GM23338 (cell line): ENCODE data around the gene MPIG6B. TPM values are rescaled to one million over a fixed set of nuclear protein-coding genes. Genes with fewer than 3 reads are reported as not detected.

Experiments used
- ATAC-seq: fragments of 200-7000 bp; cut with Tn5 transposase; 3 replicates; pipeline ENCODE4 v1.9.1; 2020
- DNase-seq: peaks from one replicate; pipeline ENCODE4 v3.0.0-alpha.2; 2015; ENCODE audit warnings: low spot score
- H2AFZ ChIP-seq: fragments of 200-600 bp; sonication (generic); 2 replicates; pipeline ENCODE4 v1.8.0; 2016; ENCODE audit warnings: antibody characterized with exemption, mild to moderate bottlenecking, moderate library complexity
- H3F3A ChIP-seq: fragments of 200-600 bp; sonication (generic); replicated peaks from 2 replicates; pipeline ENCODE4 v1.8.0; 2017; ENCODE audit warnings: antibody characterized with exemption, mixed run types, low read depth
- H3K27ac ChIP-seq: fragments of 200-600 bp; sonication (generic); 2 replicates; pipeline ENCODE4 v1.6.1; 2016; ENCODE audit warnings: low read depth
- H3K27me3 ChIP-seq: fragments of 200-600 bp; sonication (generic); 2 replicates; pipeline ENCODE4 v1.8.0; 2016; ENCODE audit warnings: mild to moderate bottlenecking, mixed run types, moderate library complexity; ENCODE audit not compliant: insufficient read depth
- H3K36me3 ChIP-seq: fragments of 200-600 bp; sonication (generic); 2 replicates; pipeline ENCODE4 v1.8.0; 2016; ENCODE audit warnings: mild to moderate bottlenecking; ENCODE audit not compliant: insufficient read depth
- H3K4me1 ChIP-seq: fragments of 200-600 bp; sonication (generic); 2 replicates; pipeline ENCODE4 v1.8.0; 2016; ENCODE audit warnings: mild to moderate bottlenecking, moderate library complexity; ENCODE audit not compliant: insufficient read depth
- H3K4me2 ChIP-seq: fragments of 200-600 bp; sonication (generic); 2 replicates; pipeline ENCODE4 v1.7.1; 2017; ENCODE audit warnings: mixed run types
- H3K4me3 ChIP-seq: fragments of 200-600 bp; sonication (generic); 2 replicates; pipeline ENCODE4 v1.6.1; 2016; ENCODE audit warnings: mixed run types
- H3K79me2 ChIP-seq: fragments of 200-600 bp; sonication (generic); replicated peaks from 2 replicates; pipeline ENCODE4 v1.8.0; 2017; ENCODE audit warnings: mild to moderate bottlenecking; ENCODE audit not compliant: insufficient read depth
- H3K9me2 ChIP-seq: fragments of 200-600 bp; sonication (generic); 2 replicates; pipeline ENCODE4 v1.8.0; 2017; ENCODE audit not compliant: insufficient read depth
- H4K20me1 ChIP-seq: fragments of 200-600 bp; sonication (generic); replicated peaks from 2 replicates; pipeline ENCODE4 v1.8.0; 2017; ENCODE audit warnings: mild to moderate bottlenecking; ENCODE audit not compliant: insufficient read depth
- H3K27ac Mint-ChIP-seq: 2 replicates; pipeline ENCODE4 v1.8.0; 2020; ENCODE audit warnings: inconsistent platforms, mild to moderate bottlenecking, moderate library complexity, mixed read lengths
- H3K27me3 Mint-ChIP-seq: 3 replicates; pipeline ENCODE4 v1.8.0; 2022; ENCODE audit warnings: low read depth, mild to moderate bottlenecking, moderate library complexity, mixed read lengths, inconsistent platforms; ENCODE audit not compliant: insufficient read depth, poor library complexity
- H3K36me3 Mint-ChIP-seq: 3 replicates; pipeline ENCODE4 v1.8.0; 2021; ENCODE audit warnings: low read depth, mild to moderate bottlenecking, inconsistent platforms, moderate library complexity, mixed read lengths
- H3K4me1 Mint-ChIP-seq: 3 replicates; pipeline ENCODE4 v1.8.0; 2020; ENCODE audit warnings: mild to moderate bottlenecking, inconsistent platforms, mixed read lengths
- H3K4me3 Mint-ChIP-seq: 3 replicates; pipeline ENCODE4 v1.8.0; 2021; ENCODE audit warnings: moderate library complexity, mild to moderate bottlenecking, inconsistent platforms, mixed read lengths
- H3K9me3 Mint-ChIP-seq: 3 replicates; pipeline ENCODE4 v1.8.0; 2020; ENCODE audit warnings: moderate library complexity, mild to moderate bottlenecking, inconsistent platforms, mixed read lengths
- CREB1 ChIP-seq: fragments of 250-450 bp; sonication (Bioruptor Pico); IDR thresholded peaks from 2 replicates; pipeline ENCODE4 v1.5.0; 2020; ENCODE audit warnings: low read depth, mild to moderate bottlenecking, moderate library complexity
- CTCF ChIP-seq, 2 experiments: fragments of 200-600 bp in 1 of 2; sonication (generic) in 1 of 2; conservative IDR thresholded peaks; 2 replicates each; pipeline versions ENCODE4 v1.5.1 to v1.6.1; 2016 to 2017; ENCODE audit warnings: antibody characterized with exemption in 2 of 2, low read depth in 2 of 2, mild to moderate bottlenecking in 2 of 2, moderate library complexity in 1 of 2
- NANOG ChIP-seq: IDR thresholded peaks from 2 replicates; pipeline ENCODE4 v1.6.1; 2016; ENCODE audit warnings: antibody characterized with exemption, borderline replicate concordance
- STAT1 ChIP-seq: IDR thresholded peaks from one replicate; pipeline ENCODE4 v1.6.1; 2016; ENCODE audit warnings: antibody characterized with exemption; ENCODE audit not compliant: unreplicated experiment
- ZNF114 ChIP-seq: fragments of 250-450 bp; sonication (Bioruptor Pico); IDR thresholded peaks from 2 replicates; pipeline ENCODE4 v1.5.0; 2020; ENCODE audit warnings: mild to moderate bottlenecking, moderate library complexity
- ZNF331 ChIP-seq: fragments of 250-450 bp; sonication (Bioruptor Pico); IDR thresholded peaks from 2 replicates; pipeline ENCODE4 v1.5.0; 2020; ENCODE audit warnings: low read depth, mild to moderate bottlenecking, moderate library complexity
- polyA plus RNA-seq: library from polyadenylated mRNA; unstranded; fragments of >200 nt; fragmentation: Nextera tagmentation; extraction: Ambion mirVana; gene quantifications from 2 replicates; pipeline ENCODE4 v1.2.1, GENCODE V29; 2016
- total RNA-seq: library from RNA; depleted of rRNA; stranded (reverse); fragments of >200 nt; shearing (Covaris generic); gene quantifications from 2 replicates; pipeline ENCODE4 v1.2.3, GENCODE V29; 2014
- TF ChIP-seq, protein P1 (sequence below): IDR thresholded peaks from one replicate; pipeline ENCODE4 v1.6.1; 2018; ENCODE audit warnings: antibody characterized with exemption; ENCODE audit not compliant: unreplicated experiment
- TF ChIP-seq, protein P2 (sequence below): fragments of 250-450 bp; sonication (Bioruptor Pico); IDR thresholded peaks from 2 replicates; pipeline ENCODE4 v1.5.0; 2020; ENCODE audit warnings: mild to moderate bottlenecking, moderate library complexity

The MPIG6B gene
- total and polyA plus RNA-seq, 2 experiments from 2014 or later = 0.13 TPM; not detected in 1

DNA sequence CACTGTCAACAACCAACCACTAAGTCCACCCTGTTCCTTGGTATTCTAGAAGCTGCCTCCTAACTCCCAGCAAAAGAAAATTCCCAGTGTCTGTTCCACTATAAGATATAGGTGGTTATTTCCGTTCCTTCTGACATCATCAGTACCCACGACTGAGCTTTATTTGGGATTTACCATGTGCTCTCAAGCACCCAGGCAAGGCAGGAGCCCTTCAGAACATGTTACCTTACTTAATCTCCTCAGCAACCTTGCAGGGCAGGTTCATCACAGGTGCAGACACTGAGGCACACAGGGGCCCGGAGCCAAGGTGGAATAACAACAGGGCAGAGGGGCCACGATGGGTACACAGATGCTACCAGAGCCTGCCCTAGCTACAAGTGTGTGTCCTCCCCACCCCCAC lies 30.8 kb upstream of the MPIG6B start (continued):
- TF ChIP-seq, protein P1, sequence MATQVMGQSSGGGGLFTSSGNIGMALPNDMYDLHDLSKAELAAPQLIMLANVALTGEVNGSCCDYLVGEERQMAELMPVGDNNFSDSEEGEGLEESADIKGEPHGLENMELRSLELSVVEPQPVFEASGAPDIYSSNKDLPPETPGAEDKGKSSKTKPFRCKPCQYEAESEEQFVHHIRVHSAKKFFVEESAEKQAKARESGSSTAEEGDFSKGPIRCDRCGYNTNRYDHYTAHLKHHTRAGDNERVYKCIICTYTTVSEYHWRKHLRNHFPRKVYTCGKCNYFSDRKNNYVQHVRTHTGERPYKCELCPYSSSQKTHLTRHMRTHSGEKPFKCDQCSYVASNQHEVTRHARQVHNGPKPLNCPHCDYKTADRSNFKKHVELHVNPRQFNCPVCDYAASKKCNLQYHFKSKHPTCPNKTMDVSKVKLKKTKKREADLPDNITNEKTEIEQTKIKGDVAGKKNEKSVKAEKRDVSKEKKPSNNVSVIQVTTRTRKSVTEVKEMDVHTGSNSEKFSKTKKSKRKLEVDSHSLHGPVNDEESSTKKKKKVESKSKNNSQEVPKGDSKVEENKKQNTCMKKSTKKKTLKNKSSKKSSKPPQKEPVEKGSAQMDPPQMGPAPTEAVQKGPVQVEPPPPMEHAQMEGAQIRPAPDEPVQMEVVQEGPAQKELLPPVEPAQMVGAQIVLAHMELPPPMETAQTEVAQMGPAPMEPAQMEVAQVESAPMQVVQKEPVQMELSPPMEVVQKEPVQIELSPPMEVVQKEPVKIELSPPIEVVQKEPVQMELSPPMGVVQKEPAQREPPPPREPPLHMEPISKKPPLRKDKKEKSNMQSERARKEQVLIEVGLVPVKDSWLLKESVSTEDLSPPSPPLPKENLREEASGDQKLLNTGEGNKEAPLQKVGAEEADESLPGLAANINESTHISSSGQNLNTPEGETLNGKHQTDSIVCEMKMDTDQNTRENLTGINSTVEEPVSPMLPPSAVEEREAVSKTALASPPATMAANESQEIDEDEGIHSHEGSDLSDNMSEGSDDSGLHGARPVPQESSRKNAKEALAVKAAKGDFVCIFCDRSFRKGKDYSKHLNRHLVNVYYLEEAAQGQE = no peak
- TF ChIP-seq CTCF (conservative IDR thresholded peaks at IDR 0.05; ENCODE audit: low read depth in 2 of 2) = no peak
- no peak for TF ChIP-seq ZNF114 (CRISPR knock-in tag)
- no peak for TF ChIP-seq STAT1
- TF ChIP-seq CREB1 (CRISPR knock-in tag) = no peak

- Histone ChIP-seq H3K36me3 (peaks cover 6% of the 10 kb centered on the region; the same call in 1 of the 2 replicates), H3K27me3 (no peaks in the 10 kb centered on the region), H3F3A (no peaks in the 10 kb centered on the region), H3K9me2 (no peaks in the 10 kb centered on the region), H3K4me2 (no peak overlapping the region), H3K4me3 (no peak overlapping the region), H3K27ac (no peak overlapping the region), H3K4me1 (no peaks in the 10 kb centered on the region), H3K79me2 (no peaks in the 10 kb centered on the region), H2AFZ (no peak overlapping the region), H4K20me1 (no peaks in the 10 kb centered on the region)
- peaks cover 5% of the 10 kb centered on the region for H3K27me3 Mint-ChIP-seq
- ATAC-seq (no peak), DNase-seq (no peak)
- H3K4me3 Mint-ChIP-seq = no peak overlapping the region
- H3K27ac Mint-ChIP-seq = no peak overlapping the region
- H3K4me1 Mint-ChIP-seq = no peaks in the 10 kb centered on the region
- H3K9me3 Mint-ChIP-seq = no peaks in the 10 kb centered on the region
- H3K36me3 Mint-ChIP-seq = peaks cover 25% of the 10 kb centered on the region
- TF ChIP-seq ZNF331 (no peak), NANOG (no peak)
- TF ChIP-seq, protein P2, sequence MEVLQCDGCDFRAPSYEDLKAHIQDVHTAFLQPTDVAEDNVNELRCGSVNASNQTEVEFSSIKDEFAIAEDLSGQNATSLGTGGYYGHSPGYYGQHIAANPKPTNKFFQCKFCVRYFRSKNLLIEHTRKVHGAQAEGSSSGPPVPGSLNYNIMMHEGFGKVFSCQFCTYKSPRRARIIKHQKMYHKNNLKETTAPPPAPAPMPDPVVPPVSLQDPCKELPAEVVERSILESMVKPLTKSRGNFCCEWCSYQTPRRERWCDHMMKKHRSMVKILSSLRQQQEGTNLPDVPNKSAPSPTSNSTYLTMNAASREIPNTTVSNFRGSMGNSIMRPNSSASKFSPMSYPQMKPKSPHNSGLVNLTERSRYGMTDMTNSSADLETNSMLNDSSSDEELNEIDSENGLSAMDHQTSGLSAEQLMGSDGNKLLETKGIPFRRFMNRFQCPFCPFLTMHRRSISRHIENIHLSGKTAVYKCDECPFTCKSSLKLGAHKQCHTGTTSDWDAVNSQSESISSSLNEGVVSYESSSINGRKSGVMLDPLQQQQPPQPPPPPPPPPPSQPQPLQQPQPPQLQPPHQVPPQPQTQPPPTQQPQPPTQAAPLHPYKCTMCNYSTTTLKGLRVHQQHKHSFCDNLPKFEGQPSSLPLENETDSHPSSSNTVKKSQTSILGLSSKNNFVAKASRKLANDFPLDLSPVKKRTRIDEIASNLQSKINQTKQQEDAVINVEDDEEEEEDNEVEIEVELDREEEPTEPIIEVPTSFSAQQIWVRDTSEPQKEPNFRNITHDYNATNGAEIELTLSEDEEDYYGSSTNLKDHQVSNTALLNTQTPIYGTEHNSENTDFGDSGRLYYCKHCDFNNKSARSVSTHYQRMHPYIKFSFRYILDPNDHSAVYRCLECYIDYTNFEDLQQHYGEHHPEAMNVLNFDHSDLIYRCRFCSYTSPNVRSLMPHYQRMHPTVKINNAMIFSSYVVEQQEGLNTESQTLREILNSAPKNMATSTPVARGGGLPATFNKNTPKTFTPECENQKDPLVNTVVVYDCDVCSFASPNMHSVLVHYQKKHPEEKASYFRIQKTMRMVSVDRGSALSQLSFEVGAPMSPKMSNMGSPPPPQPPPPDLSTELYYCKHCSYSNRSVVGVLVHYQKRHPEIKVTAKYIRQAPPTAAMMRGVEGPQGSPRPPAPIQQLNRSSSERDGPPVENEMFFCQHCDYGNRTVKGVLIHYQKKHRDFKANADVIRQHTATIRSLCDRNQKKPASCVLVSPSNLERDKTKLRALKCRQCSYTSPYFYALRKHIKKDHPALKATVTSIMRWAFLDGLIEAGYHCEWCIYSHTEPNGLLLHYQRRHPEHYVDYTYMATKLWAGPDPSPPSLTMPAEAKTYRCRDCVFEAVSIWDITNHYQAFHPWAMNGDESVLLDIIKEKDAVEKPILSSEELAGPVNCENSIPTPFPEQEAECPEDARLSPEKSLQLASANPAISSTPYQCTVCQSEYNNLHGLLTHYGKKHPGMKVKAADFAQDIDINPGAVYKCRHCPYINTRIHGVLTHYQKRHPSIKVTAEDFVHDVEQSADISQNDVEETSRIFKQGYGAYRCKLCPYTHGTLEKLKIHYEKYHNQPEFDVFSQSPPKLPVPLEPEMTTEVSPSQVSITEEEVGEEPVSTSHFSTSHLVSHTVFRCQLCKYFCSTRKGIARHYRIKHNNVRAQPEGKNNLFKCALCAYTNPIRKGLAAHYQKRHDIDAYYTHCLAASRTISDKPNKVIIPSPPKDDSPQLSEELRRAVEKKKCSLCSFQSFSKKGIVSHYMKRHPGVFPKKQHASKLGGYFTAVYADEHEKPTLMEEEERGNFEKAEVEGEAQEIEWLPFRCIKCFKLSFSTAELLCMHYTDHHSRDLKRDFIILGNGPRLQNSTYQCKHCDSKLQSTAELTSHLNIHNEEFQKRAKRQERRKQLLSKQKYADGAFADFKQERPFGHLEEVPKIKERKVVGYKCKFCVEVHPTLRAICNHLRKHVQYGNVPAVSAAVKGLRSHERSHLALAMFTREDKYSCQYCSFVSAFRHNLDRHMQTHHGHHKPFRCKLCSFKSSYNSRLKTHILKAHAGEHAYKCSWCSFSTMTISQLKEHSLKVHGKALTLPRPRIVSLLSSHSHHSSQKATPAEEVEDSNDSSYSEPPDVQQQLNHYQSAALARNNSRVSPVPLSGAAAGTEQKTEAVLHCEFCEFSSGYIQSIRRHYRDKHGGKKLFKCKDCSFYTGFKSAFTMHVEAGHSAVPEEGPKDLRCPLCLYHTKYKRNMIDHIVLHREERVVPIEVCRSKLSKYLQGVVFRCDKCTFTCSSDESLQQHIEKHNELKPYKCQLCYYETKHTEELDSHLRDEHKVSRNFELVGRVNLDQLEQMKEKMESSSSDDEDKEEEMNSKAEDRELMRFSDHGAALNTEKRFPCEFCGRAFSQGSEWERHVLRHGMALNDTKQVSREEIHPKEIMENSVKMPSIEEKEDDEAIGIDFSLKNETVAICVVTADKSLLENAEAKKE = no peak
- TF ChIP-seq, protein P1 = no peak
These were observed 30.3 kb upstream of the MPIG6B start for GRCh38 chr6:31692886-31693285.
